HG03575 (cell line): ENCODE measurements around the gene ELP5.

ENCODE experiments used
- ATAC-seq: cut with Tn5 transposase; IDR thresholded peaks from one replicate; pipeline ENCODE4 v1.9.1; 2021; ENCODE audit not compliant: unreplicated experiment, insufficient number of reproducible peaks, low FRiP score; ENCODE audit errors: extremely low read depth

Gene ELP5

DNA sequence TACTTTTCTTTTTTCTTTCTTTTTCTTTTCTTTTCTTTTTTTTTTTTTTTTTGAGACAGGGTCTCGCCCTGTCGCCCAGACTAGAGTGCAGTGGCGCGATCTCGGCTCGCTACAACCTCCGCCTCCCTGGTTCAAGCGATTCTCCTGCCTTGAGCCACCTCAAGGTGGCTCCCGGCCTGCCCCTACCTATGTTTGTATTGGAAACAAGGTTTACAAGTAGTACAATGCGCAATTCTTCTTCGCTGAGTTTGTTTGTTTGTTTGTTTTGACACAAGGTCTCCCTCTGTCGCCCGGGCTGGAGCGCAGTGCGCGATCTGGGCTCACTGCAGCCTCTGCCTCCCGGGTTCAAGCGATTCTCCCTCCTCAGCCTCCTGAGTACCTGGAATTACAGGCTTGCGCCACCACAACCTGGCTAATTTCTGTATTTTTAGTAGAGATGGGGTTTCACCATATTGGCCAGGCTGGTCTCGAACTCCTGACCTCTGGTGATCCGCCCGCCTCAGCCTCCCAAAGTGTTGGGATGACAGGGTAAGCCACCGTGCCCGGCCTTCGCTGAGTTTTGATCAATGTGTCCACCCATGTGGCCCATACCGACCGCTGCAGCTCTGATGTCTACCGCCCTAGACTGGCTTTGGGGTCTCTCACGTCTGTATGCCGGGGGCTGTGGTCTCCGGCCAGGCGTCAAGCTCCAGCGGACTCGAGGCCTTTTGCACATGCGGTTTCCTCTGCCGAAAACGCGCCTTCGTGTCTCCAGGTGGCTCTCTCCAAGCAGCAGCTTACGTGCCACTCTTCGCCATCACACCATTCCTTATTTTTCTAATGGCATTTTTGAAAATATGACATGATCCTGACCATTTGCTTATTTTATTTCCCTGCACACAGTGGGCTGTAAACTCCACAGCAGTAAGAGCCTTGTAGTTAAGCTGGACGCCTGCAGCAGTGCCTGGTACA lies 43.5 kb downstream of the ELP5 start:
- ATAC-seq: no peak

DNA sequence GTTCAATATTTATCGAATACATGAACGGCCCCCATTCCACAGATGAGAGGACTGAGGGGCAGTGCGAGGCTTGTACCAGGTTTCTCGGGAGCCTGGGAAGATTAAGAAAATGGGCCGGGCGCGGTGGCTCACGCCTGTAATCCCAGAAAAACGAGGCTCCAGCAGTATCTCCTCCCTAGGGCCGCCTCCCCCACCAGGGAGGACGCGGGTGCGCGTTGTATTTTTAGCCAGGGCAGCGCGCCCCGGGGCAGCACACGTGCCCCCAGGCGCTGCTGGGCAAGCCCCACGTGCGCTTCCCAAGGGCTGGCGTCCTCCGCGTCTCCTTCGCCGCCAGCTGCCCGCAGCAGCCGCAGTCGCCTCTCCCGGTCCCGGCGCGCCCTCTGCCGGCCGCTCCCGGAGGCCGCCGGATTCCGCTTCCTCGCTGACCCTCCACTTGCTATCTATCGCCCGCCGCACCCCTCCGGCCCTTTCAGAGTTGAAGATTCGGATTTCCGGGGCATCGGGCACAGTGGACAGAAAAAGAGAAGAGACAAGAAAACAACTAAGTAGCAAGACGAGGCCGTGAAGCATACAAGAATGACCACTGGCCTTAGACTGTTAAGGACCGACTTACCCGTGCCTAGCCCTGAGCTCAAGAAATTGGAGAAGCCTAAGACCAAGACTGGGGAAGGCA lies 44.3 kb downstream of the ELP5 start:
- ATAC-seq: no peak

DNA sequence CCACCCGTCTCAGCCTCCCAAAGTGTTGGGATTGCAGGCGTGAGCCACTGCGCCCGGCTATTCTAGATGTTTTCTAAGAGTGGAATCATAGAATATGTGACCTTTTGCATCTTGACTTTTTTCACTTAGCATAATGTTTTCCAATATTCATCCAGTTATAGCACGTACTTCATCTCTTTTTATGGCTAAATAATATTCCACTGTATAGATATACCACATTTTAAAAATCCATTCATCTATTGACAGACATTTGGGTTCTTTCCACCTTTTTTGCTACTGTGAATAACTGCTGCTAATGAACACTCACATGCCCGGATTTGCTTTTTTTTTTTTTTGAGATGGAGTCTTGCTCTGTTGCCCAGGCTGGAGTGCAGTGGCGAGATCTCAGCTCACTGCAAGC lies 52.2 kb downstream of the ELP5 start:
- no peak for ATAC-seq

DNA sequence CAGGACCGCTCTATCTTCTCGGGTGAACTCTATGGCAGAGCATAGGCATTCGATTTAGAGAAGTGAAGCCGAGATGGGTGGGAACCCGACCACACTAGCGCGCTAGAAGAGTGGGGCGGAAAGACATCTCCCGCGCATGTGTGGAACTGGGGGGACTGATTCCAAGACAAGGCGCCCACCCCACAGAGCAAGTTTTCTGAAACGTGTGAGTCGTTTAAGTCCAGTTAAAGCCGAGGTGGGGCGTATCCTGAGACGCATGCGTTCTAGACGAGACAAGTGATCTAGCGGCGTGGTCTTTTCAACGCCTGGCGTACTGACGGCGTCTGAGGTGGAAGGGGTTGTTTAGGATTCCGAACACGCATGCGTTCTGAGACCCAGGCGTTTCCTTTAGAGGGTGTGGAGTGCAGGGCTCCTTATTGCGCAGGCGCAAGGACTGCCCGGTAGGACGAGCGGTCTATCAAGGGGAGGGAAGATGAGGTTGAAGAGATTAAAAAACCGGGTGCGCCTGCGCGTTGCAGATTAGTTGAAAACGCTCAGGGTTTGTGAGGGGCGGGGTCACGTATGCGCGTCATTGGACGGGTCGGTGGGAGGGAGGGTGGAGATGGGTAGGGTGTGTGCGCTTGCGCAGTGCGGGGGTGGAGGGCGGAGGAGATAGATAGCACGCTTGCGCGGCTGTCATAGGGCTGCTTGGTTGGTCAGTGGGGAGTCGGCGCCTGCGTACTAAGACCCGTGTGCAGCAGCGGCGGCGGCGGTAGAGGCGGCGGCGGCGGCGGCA lies 55.1 kb downstream of the ELP5 start, which contains the start of gene EIF5A:
Gene EIF5A (plus strand): TSS at position 718 of the 775 bp plus-strand sequence. CDS start 2,008 bp downstream, outside the sequence.
- no peak for ATAC-seq

DNA sequence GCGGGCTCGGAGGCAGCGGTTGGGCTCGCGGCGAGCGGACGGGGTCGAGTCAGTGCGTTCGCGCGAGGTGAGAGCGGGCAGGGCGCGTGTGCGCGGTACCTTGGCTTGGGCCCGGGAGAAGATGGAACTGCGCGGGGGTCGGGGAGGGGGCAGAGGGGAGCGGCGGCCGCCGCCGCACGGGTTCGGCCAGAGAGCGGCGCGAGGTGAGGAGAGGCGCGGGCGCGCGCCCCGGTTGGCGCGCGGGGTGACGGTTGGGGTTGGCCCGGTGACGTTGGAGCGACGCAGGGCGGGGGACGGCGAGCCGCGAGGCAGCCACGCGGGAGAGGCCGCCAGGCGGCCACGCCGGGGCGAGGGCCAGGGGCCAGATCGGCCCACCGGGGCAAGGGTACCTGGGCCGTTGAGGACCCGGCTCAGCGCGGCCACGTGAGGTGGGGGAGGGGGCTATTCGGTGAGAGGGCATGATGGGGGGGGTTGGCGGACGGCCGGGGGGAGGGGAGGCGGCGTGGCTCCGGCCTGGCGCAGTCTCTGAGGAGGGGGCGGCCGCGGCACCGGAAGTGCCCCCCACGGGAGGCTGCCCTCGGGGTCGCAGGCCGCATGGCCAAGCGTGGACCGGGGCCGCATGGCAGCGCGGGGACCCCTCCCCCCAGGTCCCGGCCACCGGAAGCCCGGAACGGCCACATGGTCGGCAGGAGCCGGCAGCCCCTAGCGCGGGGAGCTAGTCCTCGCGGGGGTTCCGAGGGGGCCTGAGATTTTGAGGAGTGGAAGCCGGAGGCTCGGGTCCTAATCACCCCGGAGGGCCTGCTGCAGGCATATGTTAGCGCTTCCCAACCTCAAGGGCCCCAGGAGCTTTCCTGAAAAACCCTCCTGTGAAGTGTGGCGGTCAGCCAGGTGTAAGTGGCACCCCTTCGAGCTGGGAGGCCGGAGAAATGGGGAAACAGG lies 55.9 kb downstream of the ELP5 start:
- ATAC-seq: no peak

DNA sequence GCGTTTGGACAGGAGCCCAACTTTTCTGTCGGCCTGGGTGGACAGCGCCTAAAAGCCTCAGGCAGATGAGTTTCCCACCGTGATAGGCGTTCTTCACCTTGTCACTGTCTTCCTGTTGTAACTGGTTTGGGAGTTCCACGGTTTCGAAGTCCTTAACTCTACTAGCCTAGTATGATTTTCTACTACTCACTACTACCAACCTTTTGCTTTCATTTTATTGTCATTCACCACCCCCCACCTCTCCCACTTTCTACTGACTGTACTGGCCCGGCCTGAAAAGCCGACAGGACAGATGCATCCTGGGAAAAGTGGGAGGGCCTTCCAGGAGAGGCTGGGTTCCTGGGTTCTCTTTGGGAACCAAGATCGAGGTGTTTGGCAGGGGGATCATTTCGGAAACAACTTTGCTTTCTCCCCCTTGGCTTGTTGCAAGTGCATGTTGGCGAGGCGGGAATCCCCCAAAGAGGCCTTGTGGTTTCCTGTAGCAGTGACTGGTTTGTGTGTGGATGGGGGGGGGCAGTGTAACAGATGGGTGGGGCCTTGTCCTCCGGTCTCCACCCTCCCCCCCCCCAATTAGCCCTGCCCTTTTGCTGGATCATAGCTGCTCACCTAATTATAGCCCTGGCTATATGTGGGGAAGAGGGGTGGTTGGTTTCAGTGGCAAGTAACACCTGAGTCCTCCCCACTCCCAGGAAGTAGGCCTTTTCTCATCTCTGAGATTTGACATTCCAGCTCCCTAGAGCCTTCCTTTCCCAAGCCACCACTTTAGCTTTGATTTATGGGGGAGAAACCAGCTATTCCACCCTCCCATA lies 56.8 kb downstream of the ELP5 start:
- no peak for ATAC-seq
